ENCODE measurements around the gene PECR.

Gene PECR

GRCh38 chr2:216029416-216030129 lies 52.0 kb downstream of the PECR start:
- Histone ChIP-seq H3K27ac (no peak overlapping the region), H3K4me1 (ENCODE audit: control insufficient read depth in 1 of 2, insufficient read depth in 1 of 2, low read depth in 1 of 2, low read length in 1 of 2) (peaks cover 10 to 16% of the 10 kb centered on the region in 2 experiments), H3K9me3 (no peaks in the 10 kb centered on the region), H3K27me3 (no peaks in the 10 kb centered on the region), H3K4me3 (ENCODE audit: low read depth in 1 of 2, low read length in 1 of 2) (no peak overlapping the region), H3K36me3 (peaks cover 31% of the 10 kb centered on the region)
- no peak for TF ChIP-seq CTCF (IDR thresholded peaks at IDR 0.05)

- H3K27ac ChIP-seq, result no peak overlapping the region
- TF ChIP-seq CTCF (IDR thresholded peaks at IDR 0.05), result no peak
- H3K4me1 ChIP-seq (ENCODE audit: control insufficient read depth in 1 of 2, insufficient read depth in 1 of 2, low read depth in 1 of 2, low read length in 1 of 2), result no peaks in the 10 kb centered on the region
Measured at GRCh38 chr2:216024779-216025336, 56.8 kb downstream of the PECR start.

DNA sequence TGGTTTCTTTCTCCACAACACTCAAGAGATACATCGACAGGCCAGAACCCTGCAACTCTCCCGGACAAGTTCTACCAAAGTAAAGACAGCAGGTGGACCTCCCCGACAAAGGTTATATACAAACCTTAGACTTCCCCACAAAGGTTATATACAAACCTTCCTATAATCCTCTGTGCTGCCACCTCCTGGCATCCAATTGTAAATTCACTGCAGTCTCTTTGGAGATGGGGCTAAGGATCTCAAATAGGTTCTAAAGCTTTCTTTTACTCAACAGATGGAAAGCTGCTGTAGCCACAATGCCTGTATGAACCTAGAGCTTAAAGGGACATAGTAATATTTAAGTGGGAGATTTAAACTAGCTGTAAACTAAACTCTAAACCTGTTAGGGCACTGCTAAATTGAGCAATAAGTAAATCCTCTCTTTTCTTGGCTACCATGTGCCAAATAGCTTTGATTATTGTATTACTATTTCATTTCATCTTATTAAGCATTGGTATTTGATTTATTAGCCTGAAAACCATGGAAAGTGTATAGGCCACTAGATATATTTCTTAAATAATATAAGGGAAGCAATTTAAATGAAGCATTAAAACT lies 58.5 kb downstream of the PECR start:
- no peak for TF ChIP-seq CTCF (IDR thresholded peaks at IDR 0.05)
- no peaks in the 10 kb centered on the region for H3K27me3 ChIP-seq
- H3K4me1 ChIP-seq (ENCODE audit: control insufficient read depth in 1 of 2, insufficient read depth in 1 of 2, low read depth in 1 of 2, low read length in 1 of 2), result no peaks in the 10 kb centered on the region
- no peaks in the 10 kb centered on the region for H3K9me3 ChIP-seq
- H3K27ac ChIP-seq, result no peak overlapping the region
- H3K36me3 ChIP-seq, result peaks cover 14% of the 10 kb centered on the region
- no peak overlapping the region for H3K4me3 ChIP-seq (ENCODE audit: low read depth in 1 of 2, low read length in 1 of 2)

More at GRCh38 chr2:216024779-216025336, 56.8 kb downstream of the PECR start:
- Histone ChIP-seq H3K9me3 (no peaks in the 10 kb centered on the region), H3K4me3 (ENCODE audit: low read depth in 1 of 2, low read length in 1 of 2) (no peak overlapping the region), H3K36me3 (peaks cover 25% of the 10 kb centered on the region), H3K27me3 (no peaks in the 10 kb centered on the region)

DNA sequence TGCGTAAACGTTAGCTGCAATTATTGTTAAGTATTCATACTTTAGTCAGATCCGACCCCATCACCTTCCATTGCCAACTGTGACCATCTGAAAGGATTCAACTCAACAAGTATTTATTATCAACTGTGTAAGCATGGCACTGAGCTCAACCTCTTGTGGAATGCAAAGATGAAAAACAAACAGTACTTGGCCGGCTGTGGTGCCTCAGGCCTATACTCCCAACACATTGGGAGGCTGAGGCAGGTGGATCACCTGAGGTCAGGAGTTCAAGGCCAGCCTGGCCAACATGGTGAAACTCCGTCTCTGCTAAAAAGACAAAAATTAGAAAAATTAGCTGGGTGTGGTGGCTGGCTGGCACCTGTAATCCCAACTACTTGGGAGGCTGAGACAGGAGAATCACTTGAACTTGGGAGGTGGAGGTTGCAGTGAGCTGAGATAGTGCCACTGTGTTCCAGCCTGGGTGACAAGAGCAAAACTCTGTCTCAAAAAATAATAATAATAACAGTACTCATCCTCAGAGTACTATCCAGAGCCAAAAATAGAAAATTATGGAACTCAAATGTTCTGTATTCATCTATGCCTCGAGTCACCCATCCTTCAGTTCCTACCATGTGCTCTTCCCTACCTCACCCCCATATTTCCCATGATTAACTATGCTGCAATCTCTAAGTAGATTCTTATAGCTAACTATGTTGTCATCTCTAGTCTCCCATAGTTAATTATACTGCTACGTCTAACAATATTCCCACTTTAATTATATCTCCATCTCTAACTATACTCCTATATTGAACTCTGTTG lies 59.6 kb downstream of the PECR start:
- H3K27ac ChIP-seq, result no peak overlapping the region
- no peak overlapping the region for H3K4me3 ChIP-seq (ENCODE audit: low read depth in 1 of 2, low read length in 1 of 2)
- H3K9me3 ChIP-seq, result no peaks in the 10 kb centered on the region
- peaks cover 11% of the 10 kb centered on the region for H3K36me3 ChIP-seq
- no peaks in the 10 kb centered on the region for H3K4me1 ChIP-seq (ENCODE audit: control insufficient read depth in 1 of 2, insufficient read depth in 1 of 2, low read depth in 1 of 2, low read length in 1 of 2)
- TF ChIP-seq CTCF (IDR thresholded peaks at IDR 0.05), result no peak
- no peaks in the 10 kb centered on the region for H3K27me3 ChIP-seq

- no peak for TF ChIP-seq CTCF (IDR thresholded peaks at IDR 0.05)
- H3K27ac ChIP-seq, result no peak overlapping the region
- no peaks in the 10 kb centered on the region for H3K9me3 ChIP-seq
- H3K4me3 ChIP-seq (ENCODE audit: low read depth in 1 of 2, low read length in 1 of 2), result no peak overlapping the region
- H3K36me3 ChIP-seq, result peaks cover 10% of the 10 kb centered on the region
- peaks cover 3 to 7% of the 10 kb centered on the region in 2 experiments for H3K4me1 ChIP-seq (ENCODE audit: control insufficient read depth in 1 of 2, insufficient read depth in 1 of 2, low read depth in 1 of 2, low read length in 1 of 2)
- peaks cover 6% of the 10 kb centered on the region for H3K27me3 ChIP-seq
Measured at GRCh38 chr2:216018709-216019108, 62.9 kb downstream of the PECR start.

Measured in neutrophil (primary cell).